Lower leg skin (tissue), 4 donors: Measurements from ENCODE around the gene SLC26A3. TPM values are rescaled to one million over a fixed set of nuclear protein-coding genes. Genes with fewer than 3 reads are reported as not detected.
A peak's percentile ranks its signal among the peaks of the same experiment; 100 is the strongest.

Experiments used
- DNase-seq, 2 donors: peaks; one replicate each; pipeline ENCODE4 v3.0.0-alpha.2; 2019; ENCODE audit warnings: low spot score in 2 of 2
- H3K4me3 ChIP-seq: fragments of 200-600 bp; sonication (generic); 2 replicates; pipeline ENCODE4 v1.5.1; 2017; ENCODE audit warnings: mild to moderate bottlenecking, low read depth; ENCODE audit not compliant: poor library complexity, severe bottlenecking
- POLR2A ChIP-seq, 2 donors: fragments of 450-650 bp; IDR thresholded peaks; one replicate each; pipeline ENCODE4 v1.6.1; 2016 to 2017; ENCODE audit warnings: antibody characterized with exemption in 2 of 2, mild to moderate bottlenecking in 1 of 2, moderate library complexity in 1 of 2
- WGBS, 2 donors: methylation state at CpG; one replicate each; pipeline ENCODE4 v1.1.5; 2018; 5-methylcytosine and 5-hydroxymethylcytosine counted together
- intact Hi-C: fragments of 100-400 bp; cut with DNase I; formaldehyde crosslinking; loops from one replicate; pipeline ENCODE4 v1.15.0; 2023; ENCODE audit warnings: low total_unique reads
- total RNA-seq, 4 donors: library from RNA; depleted of rRNA; stranded (reverse); fragments of >200 nt; gene quantifications; one replicate each; pipeline ENCODE4 v1.1.0, GENCODE V29; 2016
- TF ChIP-seq, protein P1 (sequence below), 3 donors: fragments of 450-650 bp; IDR thresholded peaks; one replicate each; pipeline ENCODE4 v1.5.1; 2016; ENCODE audit warnings: antibody characterized with exemption in 3 of 3, mild to moderate bottlenecking in 3 of 3, moderate library complexity in 2 of 3

The SLC26A3 gene
- total RNA-seq, 4 donors from 2014 or later = 0.13 TPM; not detected in 3

DNA sequence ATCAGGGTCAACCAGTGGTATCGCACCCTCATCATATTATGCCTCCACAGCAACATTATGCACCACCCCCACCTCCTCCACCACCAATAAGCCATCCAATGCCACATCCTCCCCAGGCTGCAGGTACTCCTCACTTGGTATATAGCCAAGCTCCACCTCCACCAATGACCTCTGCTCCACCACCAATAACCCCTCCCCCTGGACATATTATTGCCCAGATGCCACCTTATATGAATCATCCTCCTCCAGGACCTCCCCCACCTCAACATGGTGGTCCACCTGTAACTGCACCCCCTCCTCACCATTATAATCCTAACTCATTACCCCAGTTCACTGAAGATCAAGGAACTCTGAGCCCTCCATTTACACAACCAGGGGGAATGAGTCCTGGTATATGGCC, 44.4 kb downstream of the SLC26A3 start:
- DNase-seq = no peak
- intact Hi-C loops = no loop called here
- no peak overlapping the region for H3K4me3 ChIP-seq
- WGBS, 2 donors = 94 to 100% methylated on average over 1 of the region's 1 CpG
- no peak for TF ChIP-seq POLR2A (IDR thresholded peaks at IDR 0.05)
- TF ChIP-seq, protein P1, sequence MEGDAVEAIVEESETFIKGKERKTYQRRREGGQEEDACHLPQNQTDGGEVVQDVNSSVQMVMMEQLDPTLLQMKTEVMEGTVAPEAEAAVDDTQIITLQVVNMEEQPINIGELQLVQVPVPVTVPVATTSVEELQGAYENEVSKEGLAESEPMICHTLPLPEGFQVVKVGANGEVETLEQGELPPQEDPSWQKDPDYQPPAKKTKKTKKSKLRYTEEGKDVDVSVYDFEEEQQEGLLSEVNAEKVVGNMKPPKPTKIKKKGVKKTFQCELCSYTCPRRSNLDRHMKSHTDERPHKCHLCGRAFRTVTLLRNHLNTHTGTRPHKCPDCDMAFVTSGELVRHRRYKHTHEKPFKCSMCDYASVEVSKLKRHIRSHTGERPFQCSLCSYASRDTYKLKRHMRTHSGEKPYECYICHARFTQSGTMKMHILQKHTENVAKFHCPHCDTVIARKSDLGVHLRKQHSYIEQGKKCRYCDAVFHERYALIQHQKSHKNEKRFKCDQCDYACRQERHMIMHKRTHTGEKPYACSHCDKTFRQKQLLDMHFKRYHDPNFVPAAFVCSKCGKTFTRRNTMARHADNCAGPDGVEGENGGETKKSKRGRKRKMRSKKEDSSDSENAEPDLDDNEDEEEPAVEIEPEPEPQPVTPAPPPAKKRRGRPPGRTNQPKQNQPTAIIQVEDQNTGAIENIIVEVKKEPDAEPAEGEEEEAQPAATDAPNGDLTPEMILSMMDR (IDR thresholded peaks at IDR 0.05) = no peak

DNA sequence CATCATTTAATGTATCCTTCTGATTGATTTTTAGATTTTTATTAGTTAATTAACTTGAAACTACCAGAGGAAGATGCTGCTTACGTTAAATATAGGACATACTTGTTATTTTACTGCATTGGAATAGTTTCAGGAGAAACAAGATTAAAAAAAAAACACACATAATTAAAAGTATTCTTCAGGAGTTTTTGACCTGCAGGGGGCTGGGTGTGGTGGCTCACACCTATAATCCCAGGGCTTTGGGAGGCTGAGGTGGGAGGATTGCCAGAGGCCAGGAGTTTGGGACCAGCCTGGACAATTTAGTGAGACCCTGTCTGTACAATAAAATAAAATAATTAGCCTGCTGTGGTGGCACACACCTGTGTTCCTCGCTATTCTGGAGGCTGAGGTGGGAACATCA, 48.4 kb downstream of the SLC26A3 start:
- DNase-seq = no peak
- TF ChIP-seq, protein P1 (IDR thresholded peaks at IDR 0.05) = no peak
- no peak for TF ChIP-seq POLR2A (IDR thresholded peaks at IDR 0.05)
- 91 to 96% methylated on average over 2 of the region's 2 CpGs for WGBS, 2 donors
- no peak overlapping the region for H3K4me3 ChIP-seq
- intact Hi-C loops = no loop called here

DNA sequence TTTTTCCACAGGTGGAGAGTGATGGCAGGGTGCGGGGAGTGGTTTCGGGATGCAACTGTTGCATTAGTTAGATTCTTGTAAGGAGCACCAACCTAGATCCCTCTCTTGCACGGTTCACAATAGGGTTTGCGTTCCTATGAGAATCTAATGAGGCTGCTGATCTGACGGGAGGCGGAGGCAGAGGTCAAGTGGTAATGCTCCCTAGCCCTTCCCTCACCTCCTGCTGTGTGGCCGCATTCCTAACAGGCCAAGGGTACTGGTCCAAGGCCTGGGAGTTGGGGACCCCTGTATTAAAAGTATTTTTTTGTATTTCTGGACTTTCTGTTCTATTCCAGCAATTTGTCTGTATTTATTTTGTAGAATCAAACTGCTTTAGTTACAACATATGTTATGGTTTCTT, 51.9 kb downstream of the SLC26A3 start:
- intact Hi-C loops = no loop called here
- TF ChIP-seq POLR2A (IDR thresholded peaks at IDR 0.05) = no peak
- TF ChIP-seq, protein P1 (IDR thresholded peaks at IDR 0.05) = no peak
- no peak overlapping the region for H3K4me3 ChIP-seq
- WGBS, 2 donors = 93 to 95% methylated on average over 7 of the region's 7 CpGs
- no peak for DNase-seq

DNA sequence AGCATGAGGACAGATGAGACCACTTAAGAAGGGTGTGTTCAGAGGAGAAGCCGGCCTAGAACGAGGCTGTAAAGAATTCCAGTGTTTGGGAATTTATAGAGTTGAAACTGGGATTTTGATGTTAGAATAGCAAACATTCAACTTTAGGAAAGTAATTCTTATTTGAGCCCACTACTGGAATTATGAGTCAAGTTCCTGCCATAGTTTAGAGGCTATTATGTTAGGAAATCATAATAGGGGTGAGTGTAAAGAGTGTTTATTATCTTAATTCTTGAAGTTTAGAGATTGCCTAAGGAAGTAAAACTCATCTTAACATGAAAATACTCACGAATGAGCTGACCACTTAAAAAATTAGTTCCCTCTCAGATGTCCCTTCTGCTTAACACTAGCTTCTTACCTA, 57.0 kb downstream of the SLC26A3 start:
- no peak for TF ChIP-seq POLR2A (IDR thresholded peaks at IDR 0.05)
- TF ChIP-seq, protein P1 (IDR thresholded peaks at IDR 0.05) = no peak
- intact Hi-C loops = no loop called here
- 55 to 63% methylated on average over 3 of the region's 3 CpGs for WGBS, 2 donors
- DNase-seq = no peak
- H3K4me3 ChIP-seq = no peak overlapping the region

DNA sequence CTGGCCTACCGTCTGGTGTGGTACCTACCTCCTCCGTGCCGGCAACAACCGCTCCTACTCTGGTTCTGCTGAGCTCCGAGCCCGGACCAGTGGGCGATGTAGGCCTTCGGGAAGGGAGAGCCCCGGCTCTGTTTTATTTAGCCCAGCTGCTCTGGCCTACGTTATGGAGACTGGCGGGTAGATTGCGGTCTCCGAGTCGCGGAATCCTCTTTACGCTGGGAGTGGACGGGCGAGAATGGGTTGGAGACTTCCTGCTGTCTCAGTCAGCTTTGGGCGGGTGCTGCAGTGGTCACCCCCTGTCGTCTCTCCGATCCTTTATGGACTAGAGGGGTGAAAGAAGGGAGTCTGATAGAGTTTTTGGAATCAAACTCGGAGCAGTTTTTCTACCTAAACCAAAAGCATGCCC, 58.7 kb downstream of the SLC26A3 start:
- peak overlapping the region; percentile 99 for H3K4me3 ChIP-seq
- intact Hi-C loops = loop anchor here (5.0 kb wide), 1 partner anchor 133 kb away; no protein-coding TSS in a partner anchor
- no peak for TF ChIP-seq POLR2A (IDR thresholded peaks at IDR 0.05)
- TF ChIP-seq, protein P1 (IDR thresholded peaks at IDR 0.05) = no peak
- 1 to 2% methylated on average over 18 to 22 of the region's 22 CpGs for WGBS, 2 donors
- no peak for DNase-seq
